ENCODE data around the gene DNAJC1. TPM values are rescaled to one million over a fixed set of nuclear protein-coding genes. Genes with fewer than 3 reads are reported as not detected.
A peak's percentile ranks its signal among the peaks of the same experiment; 100 is the strongest.
"Not testable (repeated sequence)": the region's sequence is repeated elsewhere in the genome, so short reads cannot be mapped to it uniquely, and the experiment has no call there.

DNAJC1 gene
- polyA plus RNA-seq, 2 of the 4 experiments (the other 2 are of a cell fraction): 19.2 to 34.2 TPM

DNA sequence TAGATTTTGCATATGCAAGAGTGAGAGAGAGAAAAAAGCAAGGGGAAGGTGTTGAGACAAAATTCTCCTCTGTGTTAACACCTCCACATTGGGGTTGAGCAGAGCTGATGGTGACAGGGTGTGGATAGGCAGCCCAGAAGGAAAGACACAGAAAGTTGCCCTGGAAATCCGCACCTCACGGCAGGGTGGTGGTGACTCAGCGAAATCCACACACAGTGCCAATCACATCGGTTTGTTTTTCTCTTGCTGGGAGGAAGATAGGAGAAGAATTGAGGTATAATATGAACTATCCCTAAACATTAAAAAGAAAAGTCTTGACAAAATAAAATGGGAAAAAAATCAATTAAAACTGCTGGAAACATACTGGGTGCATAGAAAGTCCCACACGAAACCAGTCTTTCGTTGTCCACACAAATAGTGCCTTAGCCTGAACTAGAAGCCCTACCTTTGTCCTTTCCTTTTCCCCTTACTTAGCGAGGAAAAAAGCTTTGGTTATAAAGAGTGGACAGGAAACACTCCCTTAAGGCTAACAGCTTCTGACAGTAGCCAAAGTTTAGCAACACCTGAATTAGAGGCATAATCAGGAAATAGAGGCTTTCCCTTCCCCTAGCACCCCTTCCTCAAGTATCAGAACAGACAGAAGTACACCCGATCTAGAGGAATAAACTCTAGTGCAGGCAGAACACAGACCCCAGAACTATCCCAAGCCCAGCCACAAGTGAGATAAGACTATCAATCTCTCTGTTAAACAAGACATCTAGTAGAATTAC lies 39.2 kb upstream of the DNAJC1 start:
- POLR2A ChIA-PET: interaction anchor here (1.9 kb wide), 1 partner anchor 186 kb away, joined by 7 read pairs; no protein-coding TSS in a partner anchor
- 23% methylated on average over 8 of the region's 8 CpGs for WGBS (ENCODE audit: missing lambda C conversion rate)
- ATAC-seq: peak; percentile 91 to 96

DNA sequence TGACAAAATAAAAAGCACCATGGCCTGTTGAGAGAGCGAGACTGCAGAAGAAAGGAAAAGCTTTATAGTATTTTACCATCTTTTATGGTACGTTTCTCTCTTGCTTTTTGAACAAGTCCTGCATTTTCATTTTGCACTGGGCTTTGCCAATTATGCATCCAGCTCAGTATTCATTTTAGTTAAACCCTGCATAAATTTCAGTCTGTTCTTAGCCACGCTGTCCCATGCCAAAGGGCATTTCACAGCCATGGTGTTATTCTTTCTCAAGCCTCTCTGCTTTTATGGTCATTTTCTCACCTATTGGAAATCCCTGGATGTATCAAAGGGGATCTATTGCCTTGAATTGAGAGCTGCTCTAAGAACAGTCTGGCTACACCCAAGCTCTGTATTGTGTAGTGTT lies 30.8 kb upstream of the DNAJC1 start:
- Histone ChIP-seq H3K27ac (no peak overlapping the region), H3K9me3 (peaks cover 16% of the 10 kb centered on the region), H3K4me3 (no peak overlapping the region), H3K4me2 (no peak overlapping the region), H3K4me1 (no peaks in the 10 kb centered on the region)
- TF ChIP-seq RARB (CRISPR knock-in tag; IDR thresholded peaks at IDR 0.05) (no peak), ZFP36 (IDR thresholded peaks at IDR 0.05; ENCODE audit: borderline replicate concordance, partially characterized antibody) (no peak), JUN (IDR thresholded peaks at IDR 0.05) (no peak), RCOR1 (IDR thresholded peaks at IDR 0.05; ENCODE audit: low read depth, low read length) (no peak), ZC3H11A (IDR thresholded peaks at IDR 0.05) (no peak), CHD2 (IDR thresholded peaks at IDR 0.05; ENCODE audit: low read length, partially characterized antibody) (no peak), EP300 (IDR thresholded peaks at IDR 0.05) (no peak), ZNF302 (CRISPR knock-in tag; IDR thresholded peaks at IDR 0.05) (no peak), MAX (IDR thresholded peaks at IDR 0.05) (no peak), CEBPB (IDR thresholded peaks at IDR 0.05) (no peak), FOSB (CRISPR knock-in tag; IDR thresholded peaks at IDR 0.05) (no peak), HEYL (CRISPR knock-in tag; IDR thresholded peaks at IDR 0.05) (no peak), HOXB5 (CRISPR knock-in tag; IDR thresholded peaks at IDR 0.05) (no peak), KDM1A (IDR thresholded peaks at IDR 0.05; ENCODE audit: low read depth) (no peak), RFX5 (IDR thresholded peaks at IDR 0.05) (no peak), MAFK (IDR thresholded peaks at IDR 0.05; ENCODE audit: partially characterized antibody) (no peak), HOXB13 (CRISPR knock-in tag; IDR thresholded peaks at IDR 0.05; ENCODE audit: low read depth) (no peak)
- TF ChIP-seq, protein P1, sequence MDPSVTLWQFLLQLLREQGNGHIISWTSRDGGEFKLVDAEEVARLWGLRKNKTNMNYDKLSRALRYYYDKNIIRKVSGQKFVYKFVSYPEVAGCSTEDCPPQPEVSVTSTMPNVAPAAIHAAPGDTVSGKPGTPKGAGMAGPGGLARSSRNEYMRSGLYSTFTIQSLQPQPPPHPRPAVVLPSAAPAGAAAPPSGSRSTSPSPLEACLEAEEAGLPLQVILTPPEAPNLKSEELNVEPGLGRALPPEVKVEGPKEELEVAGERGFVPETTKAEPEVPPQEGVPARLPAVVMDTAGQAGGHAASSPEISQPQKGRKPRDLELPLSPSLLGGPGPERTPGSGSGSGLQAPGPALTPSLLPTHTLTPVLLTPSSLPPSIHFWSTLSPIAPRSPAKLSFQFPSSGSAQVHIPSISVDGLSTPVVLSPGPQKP (IDR thresholded peaks at IDR 0.05; ENCODE audit: low read depth, low read length): no peak
- ChIA-PET CTCF (no interaction called here), POLR2A (no interaction called here)
- DNase-seq (ENCODE audit: low read depth in 1 of 2, low spot score in 1 of 2) (no peak), FAIRE-seq (no peak), ATAC-seq (no peak)
- WGBS (ENCODE audit: missing lambda C conversion rate): 45% methylated on average over 3 of the region's 3 CpGs

More for the DNA sequence above, 39.2 kb upstream of the DNAJC1 start:
- Histone ChIP-seq H3K4me3 (no peak overlapping the region), H3K4me2 (peak overlapping the region; percentile 80), H3K9me3 (no peaks in the 10 kb centered on the region), H3K27ac (peak overlapping the region; percentile 75 to 84), H3K4me1 (peaks cover 15% of the 10 kb centered on the region)
- TF ChIP-seq FOXS1 (CRISPR knock-in tag; IDR thresholded peaks at IDR 0.05) (no peak), HOXB5 (CRISPR knock-in tag; IDR thresholded peaks at IDR 0.05) (no peak), HOXA7 (CRISPR knock-in tag; IDR thresholded peaks at IDR 0.05) (no peak), MAFK (IDR thresholded peaks at IDR 0.05; ENCODE audit: partially characterized antibody) (peak; percentile 98), NFE2L2 (conservative IDR thresholded peaks at IDR 0.05; ENCODE audit: low read length) (peak; percentile 96), FOSL2 (IDR thresholded peaks at IDR 0.05) (no peak), FOSL2 (CRISPR knock-in tag; IDR thresholded peaks at IDR 0.05) (peak; percentile 48), ZNF302 (CRISPR knock-in tag; IDR thresholded peaks at IDR 0.05) (no peak), HEYL (CRISPR knock-in tag; IDR thresholded peaks at IDR 0.05) (no peak), JUNB (IDR thresholded peaks at IDR 0.05) (no peak)
- TF ChIP-seq, protein P2, sequence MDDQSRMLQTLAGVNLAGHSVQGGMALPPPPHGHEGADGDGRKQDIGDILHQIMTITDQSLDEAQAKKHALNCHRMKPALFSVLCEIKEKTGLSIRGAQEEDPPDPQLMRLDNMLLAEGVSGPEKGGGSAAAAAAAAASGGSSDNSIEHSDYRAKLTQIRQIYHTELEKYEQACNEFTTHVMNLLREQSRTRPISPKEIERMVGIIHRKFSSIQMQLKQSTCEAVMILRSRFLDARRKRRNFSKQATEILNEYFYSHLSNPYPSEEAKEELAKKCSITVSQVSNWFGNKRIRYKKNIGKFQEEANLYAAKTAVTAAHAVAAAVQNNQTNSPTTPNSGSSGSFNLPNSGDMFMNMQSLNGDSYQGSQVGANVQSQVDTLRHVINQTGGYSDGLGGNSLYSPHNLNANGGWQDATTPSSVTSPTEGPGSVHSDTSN (IDR thresholded peaks at IDR 0.05): no peak
- DNase-seq (ENCODE audit: low read depth in 1 of 2, low spot score in 1 of 2) (peak; percentile 28 to 70), FAIRE-seq (peak; percentile 68)
- CTCF ChIA-PET: no interaction called here

GRCh38 chr10:22032268-22032667 lies 28.7 kb upstream of the DNAJC1 start:
- H3K4me1 ChIP-seq; H3K4me3 ChIP-seq; FAIRE-seq; ATAC-seq; H3K4me2 ChIP-seq; CTCF ChIA-PET; H3K27ac ChIP-seq; DNase-seq (ENCODE audit: low read depth in 1 of 2, low spot score in 1 of 2); POLR2A ChIA-PET: not testable (repeated sequence)
- 19% methylated on average over 3 of the region's 3 CpGs for WGBS (ENCODE audit: missing lambda C conversion rate)
- peaks cover 16% of the 10 kb centered on the region for H3K9me3 ChIP-seq
